HepG2 (cell line): ENCODE measurements around the gene PADI2. TPM values are rescaled to one million over a fixed set of nuclear protein-coding genes. Genes with fewer than 3 reads are reported as not detected.

ENCODE experiments used
- ATAC-seq: fragments of 200-7000 bp; cut with Tn5 transposase; 3 replicates; pipeline ENCODE4 v1.9.1; 2020; ENCODE audit warnings: mild to moderate bottlenecking, moderate library complexity
- BruUV-seq: library from RNA; stranded (reverse); fragments of 400-500 nt; replicated peaks from 2 replicates; lab custom pipeline; 2021; lab: Mats Ljungman, UMichigan
- CTCF ChIA-PET: fragments of 300-600 bp; formaldehyde crosslinking; extraction: SDS; loops from one replicate; lab custom pipeline; 2021; ENCODE audit warnings: low total read pairs, inconsistent platforms, low intra/inter-chr PET ratio; lab: Yijun Ruan, JAX
- POLR2A ChIA-PET: fragments of 350-600 bp; sonication (Branson Sonifier 250); formaldehyde crosslinking; loops from one replicate; lab custom pipeline; 2020; ENCODE audit warnings: antibody characterized with exemption, inconsistent platforms; lab: Yijun Ruan, JAX
- DNase-seq: peaks from one replicate; pipeline ENCODE4 v3.0.0-alpha.2; 2015; ENCODE audit warnings: low spot score
- FAIRE-seq: peaks from 3 replicates; lab custom pipeline; 2011; peaks lifted over from hg19 to GRCh38; lab: Jason Lieb, UNC
- H2AFZ ChIP-seq: one replicate; pipeline ENCODE4 v1.6.1; 2011; ENCODE audit warnings: low read length, inconsistent platforms
- H3K27ac ChIP-seq: fragments of 300-600 bp; 3 replicates; pipeline ENCODE4 v1.8.0; 2011; ENCODE audit warnings: mixed run types, mild to moderate bottlenecking, mixed read lengths, low read length, inconsistent platforms; ENCODE audit not compliant: insufficient read depth; ENCODE audit errors: extremely low read length
- H3K27me3 ChIP-seq, 2 experiments: fragments of 200-600 bp in 1 of 2; 2 replicates in 1 of 2; 3 replicates in 1 of 2; pipeline versions ENCODE4 v1.6.0 to v1.8.0; 2011; ENCODE audit warnings: low read length in 2 of 2, mild to moderate bottlenecking in 2 of 2, moderate library complexity in 2 of 2, inconsistent platforms in 1 of 2; ENCODE audit not compliant: insufficient read depth in 2 of 2, control insufficient read depth in 1 of 2
- H3K36me3 ChIP-seq, 2 experiments: fragments of 200-600 bp in 1 of 2; replicated peaks in 1 of 2; 2 replicates in 1 of 2; 3 replicates in 1 of 2; pipeline versions ENCODE4 v1.5.1 to v1.8.0; 2011; ENCODE audit warnings: low read length in 2 of 2, inconsistent platforms in 1 of 2; ENCODE audit not compliant: insufficient read depth in 2 of 2, control insufficient read depth in 1 of 2
- H3K4me1 ChIP-seq: 2 replicates; pipeline ENCODE4 v1.5.1; 2012; ENCODE audit warnings: low read length, inconsistent platforms; ENCODE audit not compliant: insufficient read depth
- H3K4me2 ChIP-seq: 2 replicates; pipeline ENCODE4 v1.6.0; 2011; ENCODE audit warnings: low read depth, low read length, inconsistent platforms
- H3K4me3 ChIP-seq, 3 experiments: fragments of 200-600 bp in 1 of 3; sonication (generic), shearing (Covaris generic) in 1 of 3; replicated peaks in 1 of 3; 2 replicates each; pipeline ENCODE4 v1.5.1; 2011 to 2016; ENCODE audit warnings: low read length in 3 of 3, inconsistent platforms in 2 of 3, low read depth in 2 of 3, mild to moderate bottlenecking in 2 of 3, control low read depth in 1 of 3, mixed read lengths in 1 of 3; ENCODE audit not compliant: insufficient read depth in 1 of 3
- H3K79me2 ChIP-seq: one replicate; pipeline ENCODE4 v1.6.1; 2011; ENCODE audit warnings: low read length, inconsistent platforms; ENCODE audit not compliant: insufficient read depth
- H3K9ac ChIP-seq: 2 replicates; pipeline ENCODE4 v1.6.0; 2011; ENCODE audit warnings: mild to moderate bottlenecking, low read depth, low read length, inconsistent platforms; ENCODE audit not compliant: insufficient read depth
- H3K9me3 ChIP-seq: 2 replicates; pipeline ENCODE4 v1.5.1; 2012; ENCODE audit warnings: mild to moderate bottlenecking, low read length
- H4K20me1 ChIP-seq: 2 replicates; pipeline ENCODE4 v1.6.0; 2011; ENCODE audit warnings: inconsistent platforms, mild to moderate bottlenecking, low read length, moderate library complexity; ENCODE audit not compliant: insufficient read depth
- CBX1 ChIP-seq: IDR thresholded peaks from one replicate; pipeline ENCODE4 v1.6.1; 2016; ENCODE audit warnings: antibody characterized with exemption, low read depth
- HES4 ChIP-seq: sonication (generic); formaldehyde crosslinking; IDR thresholded peaks from 2 replicates; pipeline ENCODE4 v1.9.0; 2021; ENCODE audit warnings: mild to moderate bottlenecking, missing genetic modification reagents, borderline replicate concordance
- HIVEP1 ChIP-seq: sonication (generic); formaldehyde crosslinking; IDR thresholded peaks from 2 replicates; pipeline ENCODE4 v1.4.0; 2020; ENCODE audit warnings: mild to moderate bottlenecking, missing genetic modification reagents
- MZF1 ChIP-seq: sonication (generic); formaldehyde crosslinking; IDR thresholded peaks from 2 replicates; pipeline ENCODE4 v1.8.1; 2023; ENCODE audit warnings: mild to moderate bottlenecking, missing genetic modification reagents, borderline replicate concordance
- PAF1 ChIP-seq: IDR thresholded peaks from 2 replicates; pipeline ENCODE4 v1.6.1; 2016; ENCODE audit warnings: missing genetic modification reagents, missing compliant biosample characterization
- PHB2 ChIP-seq: fragments of 450-650 bp; IDR thresholded peaks from 2 replicates; pipeline ENCODE4 v1.6.1; 2018; ENCODE audit not compliant: partially characterized antibody
- RFX5 ChIP-seq: IDR thresholded peaks from 2 replicates; pipeline ENCODE4 v1.6.1; 2011; ENCODE audit warnings: low read depth, low read length, improper control_type of control experiment
- WGBS: methylation state at CpG from one replicate; pipeline ENCODE4 v1.1.6; 2017; ENCODE audit warnings: low lambda C conversion rate; 5-methylcytosine and 5-hydroxymethylcytosine counted together
- in situ Hi-C: cut with HindIII; loops from 2 replicates; pipeline ENCODE4 v1.10.0; 2017; ENCODE audit warnings: low pct_unique_long_range_greater_than_20kb; ENCODE audit not compliant: extremely low pct_ligation_motif_present
- intact Hi-C: fragments of 100-400 bp; cut with micrococcal nuclease; formaldehyde crosslinking; loops from one replicate; pipeline ENCODE4 v1.10.0; 2022; ENCODE audit not compliant: unreplicated experiment
- polyA plus RNA-seq, 8 experiments: library from polyadenylated mRNA; depleted of rRNA in 3 of 8; stranded (reverse) in 7 of 8; unstranded in 1 of 8; fragments of >200 nt; fragmentation: Illumina TruSeq in 4 of 8; extraction: Trizol in 4 of 8; gene quantifications; 2 replicates each; pipeline versions ENCODE4 v1.2.1 to v1.2.3, GENCODE V29; 2011 to 2016; ENCODE audit warnings: low read depth in 4 of 8, missing spikeins in 1 of 8, mixed read lengths in 1 of 8; ENCODE audit not compliant: insufficient read depth in 1 of 8
- total RNA-seq, 5 experiments: library from RNA; depleted of rRNA; stranded (reverse); fragments of >200 nt; fragmentation: Illumina TruSeq; extraction: Trizol; gene quantifications; 2 replicates each; pipeline ENCODE4 v1.2.3, GENCODE V29; 2016; ENCODE audit warnings: low read depth in 1 of 5
- TF ChIP-seq, protein P1 (sequence below): sonication (generic); formaldehyde crosslinking; IDR thresholded peaks from 2 replicates; pipeline ENCODE4 v1.4.0; 2020; ENCODE audit warnings: mild to moderate bottlenecking, missing genetic modification reagents
- TF ChIP-seq, protein P2 (sequence below): sonication (generic); formaldehyde crosslinking; IDR thresholded peaks from 2 replicates; pipeline ENCODE4 v1.9.0; 2022; ENCODE audit warnings: low read depth, missing genetic modification reagents

PADI2 gene
- total and polyA plus RNA-seq, 2 of the 13 experiments (the other 11 are each of a cell fraction or from before 2014, with no cell fraction given): not detected

DNA sequence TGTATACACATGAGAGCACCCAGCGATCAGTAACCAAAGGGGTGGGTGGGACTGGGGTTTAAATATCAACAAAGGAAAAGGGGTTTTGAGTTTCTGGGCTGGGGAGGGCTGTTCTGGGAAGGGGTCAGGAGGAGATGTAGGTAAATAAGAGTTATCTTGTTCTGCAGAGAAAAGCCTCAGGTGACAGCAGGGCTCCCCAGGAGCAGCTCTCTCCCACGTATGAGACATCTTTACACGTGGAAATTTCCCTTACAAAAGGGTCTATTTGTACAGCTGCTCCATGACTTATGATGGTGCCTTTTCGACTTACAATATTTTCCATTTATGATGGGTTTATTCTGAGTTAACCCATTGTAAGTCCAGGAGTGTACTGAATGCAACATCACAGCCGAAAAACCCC is 16.3 kb upstream of the PADI2 start:
- CTCF ChIA-PET: no interaction called here
- H3K9ac ChIP-seq: no peak overlapping the region
- H3K36me3 ChIP-seq: no peaks in the 10 kb centered on the region
- peaks cover 7% of the 10 kb centered on the region; the same call in 1 of the 2 replicates for H3K4me1 ChIP-seq
- H2AFZ ChIP-seq: no peak overlapping the region
- no peaks in the 10 kb centered on the region for H4K20me1 ChIP-seq
- intact Hi-C loops: no loop called here
- TF ChIP-seq RFX5: no peak
- TF ChIP-seq, all 625 proteins: peak for 0
- in situ Hi-C loops: no loop called here
- ATAC-seq (no peak), DNase-seq (no peak), FAIRE-seq (no peak)
- WGBS: 11% methylated on average over 5 of the region's 5 CpGs
- Histone ChIP-seq H3K9me3 (no peaks in the 10 kb centered on the region), H3K4me3 (no peak overlapping the region), H3K27me3 (peaks cover 0 to 4% of the 10 kb centered on the region in 2 experiments; a peak in 1 of 5 replicates), H3K79me2 (no peaks in the 10 kb centered on the region), H3K4me2 (no peak overlapping the region), H3K27ac (no peak overlapping the region)
- no TSS peak for BruUV-seq
- POLR2A ChIA-PET: no interaction called here

DNA sequence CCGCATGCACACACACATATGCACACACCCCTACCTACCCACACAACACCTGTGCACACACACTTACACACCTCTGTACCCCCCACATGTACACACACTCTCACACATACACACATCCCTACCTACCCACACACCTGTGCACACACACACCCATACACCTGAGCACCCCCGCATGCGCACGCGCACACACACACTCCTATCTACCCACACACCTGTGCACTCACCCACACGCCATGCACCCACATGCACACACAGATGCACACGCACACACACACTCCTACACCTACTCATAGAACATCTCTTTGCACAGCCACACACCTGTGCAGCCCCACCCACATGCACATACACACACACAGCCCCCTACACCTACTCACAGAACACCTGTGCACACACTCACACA is 15.5 kb upstream of the PADI2 start:
- Histone ChIP-seq H3K4me2 (no peak overlapping the region), H2AFZ (no peak overlapping the region), H3K4me1 (peaks cover 7% of the 10 kb centered on the region; the same call in 1 of the 2 replicates), H3K27me3 (peaks cover 0 to 4% of the 10 kb centered on the region in 2 experiments; a peak in 1 of 5 replicates), H4K20me1 (no peaks in the 10 kb centered on the region), H3K9me3 (no peaks in the 10 kb centered on the region), H3K79me2 (no peaks in the 10 kb centered on the region), H3K9ac (no peak overlapping the region), H3K36me3 (no peaks in the 10 kb centered on the region), H3K27ac (no peak overlapping the region), H3K4me3 (no peak overlapping the region)
- DNase-seq (no peak), FAIRE-seq (no peak), ATAC-seq (no peak)
- TF ChIP-seq HIVEP1 (CRISPR knock-in tag) (no peak), MZF1 (CRISPR knock-in tag) (no peak), PHB2 (no peak), PAF1 (CRISPR knock-in tag) (no peak), HES4 (CRISPR knock-in tag) (no peak), CBX1 (no peak)
- TF ChIP-seq, protein P1, sequence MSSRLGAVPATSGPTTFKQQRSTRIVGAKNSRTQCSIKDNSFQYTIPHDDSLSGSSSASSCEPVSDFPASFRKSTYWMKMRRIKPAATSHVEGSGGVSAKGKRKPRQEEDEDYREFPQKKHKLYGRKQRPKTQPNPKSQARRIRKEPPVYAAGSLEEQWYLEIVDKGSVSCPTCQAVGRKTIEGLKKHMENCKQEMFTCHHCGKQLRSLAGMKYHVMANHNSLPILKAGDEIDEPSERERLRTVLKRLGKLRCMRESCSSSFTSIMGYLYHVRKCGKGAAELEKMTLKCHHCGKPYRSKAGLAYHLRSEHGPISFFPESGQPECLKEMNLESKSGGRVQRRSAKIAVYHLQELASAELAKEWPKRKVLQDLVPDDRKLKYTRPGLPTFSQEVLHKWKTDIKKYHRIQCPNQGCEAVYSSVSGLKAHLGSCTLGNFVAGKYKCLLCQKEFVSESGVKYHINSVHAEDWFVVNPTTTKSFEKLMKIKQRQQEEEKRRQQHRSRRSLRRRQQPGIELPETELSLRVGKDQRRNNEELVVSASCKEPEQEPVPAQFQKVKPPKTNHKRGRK (CRISPR knock-in tag): no peak
- TF ChIP-seq, protein P2, sequence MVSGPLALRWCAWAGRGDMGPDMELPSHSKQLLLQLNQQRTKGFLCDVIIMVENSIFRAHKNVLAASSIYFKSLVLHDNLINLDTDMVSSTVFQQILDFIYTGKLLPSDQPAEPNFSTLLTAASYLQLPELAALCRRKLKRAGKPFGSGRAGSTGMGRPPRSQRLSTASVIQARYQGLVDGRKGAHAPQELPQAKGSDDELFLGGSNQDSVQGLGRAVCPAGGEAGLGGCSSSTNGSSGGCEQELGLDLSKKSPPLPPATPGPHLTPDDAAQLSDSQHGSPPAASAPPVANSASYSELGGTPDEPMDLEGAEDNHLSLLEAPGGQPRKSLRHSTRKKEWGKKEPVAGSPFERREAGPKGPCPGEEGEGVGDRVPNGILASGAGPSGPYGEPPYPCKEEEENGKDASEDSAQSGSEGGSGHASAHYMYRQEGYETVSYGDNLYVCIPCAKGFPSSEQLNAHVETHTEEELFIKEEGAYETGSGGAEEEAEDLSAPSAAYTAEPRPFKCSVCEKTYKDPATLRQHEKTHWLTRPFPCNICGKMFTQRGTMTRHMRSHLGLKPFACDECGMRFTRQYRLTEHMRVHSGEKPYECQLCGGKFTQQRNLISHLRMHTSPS (CRISPR knock-in tag): no peak
- ChIA-PET POLR2A (no interaction called here), CTCF (no interaction called here)
- intact Hi-C loops: no loop called here
- no TSS peak for BruUV-seq
- 72% methylated on average over 7 of the region's 7 CpGs for WGBS
- in situ Hi-C loops: no loop called here
